Fibroblast of pulmonary artery (primary cell): Measurements from ENCODE around the gene LRRC47.
A peak's percentile ranks its signal among the peaks of the same experiment; 100 is the strongest.

Source experiments
- DNase-seq: peaks from one replicate; pipeline ENCODE4 v3.0.0-alpha.2; 2010; ENCODE audit warnings: low read depth
- H3K4me3 ChIP-seq: replicated peaks from 2 replicates; pipeline ENCODE4 v1.5.1; 2011; ENCODE audit warnings: low read depth, mild to moderate bottlenecking, control low read depth, low read length, moderate library complexity
- TF ChIP-seq, protein P1 (sequence below): IDR thresholded peaks from 2 replicates; pipeline ENCODE4 v1.5.1; 2011; ENCODE audit warnings: mild to moderate bottlenecking, control low read depth, low read length, inconsistent platforms; ENCODE audit errors: missing control alignments

Gene LRRC47

DNA sequence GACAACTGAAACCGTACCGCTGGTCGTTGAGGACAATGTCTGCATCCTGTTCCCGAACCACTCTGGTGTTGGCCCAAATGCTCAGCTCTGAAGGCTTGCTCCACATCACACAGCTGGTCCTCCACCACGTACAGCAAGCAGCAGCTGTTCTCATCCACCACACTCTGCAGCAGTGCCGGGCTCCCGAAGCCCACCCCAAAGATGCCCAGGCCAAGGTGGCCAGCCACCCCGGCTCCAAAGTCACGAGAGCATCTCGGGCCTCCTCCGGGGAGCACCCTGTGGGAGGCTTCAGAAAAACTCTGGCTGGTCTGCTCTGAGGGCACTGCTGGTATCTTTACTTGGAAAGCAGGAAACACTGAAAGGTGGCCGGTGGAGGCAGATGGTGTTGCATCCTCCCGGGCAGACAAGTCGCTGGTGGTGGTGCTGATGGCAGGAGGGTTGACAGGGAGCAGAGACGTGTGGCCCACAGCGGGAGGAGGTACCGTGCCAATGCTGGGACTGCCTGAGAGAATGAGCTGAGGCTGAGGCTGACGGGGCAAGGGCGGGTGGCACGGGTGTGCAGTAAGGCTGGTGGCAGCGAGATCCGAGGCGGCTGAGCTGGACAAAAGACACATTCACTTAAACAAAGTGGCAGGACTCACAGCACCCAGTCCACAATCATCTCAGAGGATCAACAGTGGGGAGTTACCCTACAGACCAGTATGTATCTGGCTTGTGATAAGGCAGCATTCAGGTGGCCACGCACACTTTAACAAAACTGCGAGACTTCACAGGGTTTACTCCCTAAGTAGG, 50.5 kb downstream of the LRRC47 start:
- DNase-seq: no peak
- TF ChIP-seq, protein P1, sequence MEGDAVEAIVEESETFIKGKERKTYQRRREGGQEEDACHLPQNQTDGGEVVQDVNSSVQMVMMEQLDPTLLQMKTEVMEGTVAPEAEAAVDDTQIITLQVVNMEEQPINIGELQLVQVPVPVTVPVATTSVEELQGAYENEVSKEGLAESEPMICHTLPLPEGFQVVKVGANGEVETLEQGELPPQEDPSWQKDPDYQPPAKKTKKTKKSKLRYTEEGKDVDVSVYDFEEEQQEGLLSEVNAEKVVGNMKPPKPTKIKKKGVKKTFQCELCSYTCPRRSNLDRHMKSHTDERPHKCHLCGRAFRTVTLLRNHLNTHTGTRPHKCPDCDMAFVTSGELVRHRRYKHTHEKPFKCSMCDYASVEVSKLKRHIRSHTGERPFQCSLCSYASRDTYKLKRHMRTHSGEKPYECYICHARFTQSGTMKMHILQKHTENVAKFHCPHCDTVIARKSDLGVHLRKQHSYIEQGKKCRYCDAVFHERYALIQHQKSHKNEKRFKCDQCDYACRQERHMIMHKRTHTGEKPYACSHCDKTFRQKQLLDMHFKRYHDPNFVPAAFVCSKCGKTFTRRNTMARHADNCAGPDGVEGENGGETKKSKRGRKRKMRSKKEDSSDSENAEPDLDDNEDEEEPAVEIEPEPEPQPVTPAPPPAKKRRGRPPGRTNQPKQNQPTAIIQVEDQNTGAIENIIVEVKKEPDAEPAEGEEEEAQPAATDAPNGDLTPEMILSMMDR: no peak
- H3K4me3 ChIP-seq: no peak overlapping the region

DNA sequence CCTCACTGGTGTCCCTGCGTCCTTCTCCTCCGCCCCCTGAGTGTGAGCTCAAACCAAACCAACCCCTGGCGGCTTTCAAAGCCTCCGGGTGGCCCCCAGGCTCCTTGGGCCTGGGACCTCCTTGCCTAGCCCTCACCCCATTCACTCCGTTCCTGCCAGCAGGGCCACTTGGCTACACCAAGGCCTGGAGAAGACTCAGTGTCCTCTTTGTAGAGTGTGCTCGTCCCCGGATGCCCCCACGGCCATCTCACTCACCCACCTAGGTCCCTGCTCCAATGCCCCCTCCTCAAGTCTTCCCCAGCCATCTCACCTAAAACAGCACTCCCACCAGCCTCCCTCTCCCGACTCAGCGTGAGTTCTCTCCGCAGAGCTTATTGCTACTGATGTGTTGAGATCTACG, 51.2 kb downstream of the LRRC47 start:
- TF ChIP-seq, protein P1: no peak
- no peak overlapping the region for H3K4me3 ChIP-seq
- DNase-seq: no peak

DNA sequence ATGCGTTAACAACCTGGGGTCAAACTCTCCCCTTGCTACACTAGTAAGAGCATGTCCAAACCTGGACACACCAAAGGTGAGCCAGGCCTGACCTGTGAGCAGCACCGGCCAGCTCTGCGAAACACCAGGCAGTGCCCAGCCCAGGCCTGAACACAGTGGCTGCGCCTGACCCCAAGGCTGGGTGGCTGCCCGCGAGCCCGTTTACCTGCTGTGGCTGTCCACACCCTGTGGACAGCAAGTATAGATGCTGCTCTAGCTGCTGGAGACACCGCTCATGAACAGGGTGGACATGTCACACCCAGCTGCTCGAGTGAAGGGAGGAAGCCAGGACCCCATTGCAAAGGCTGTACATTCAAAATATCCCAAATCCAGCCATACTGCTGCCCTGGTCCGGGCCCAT, 51.7 kb downstream of the LRRC47 start:
- TF ChIP-seq, protein P1: no peak
- DNase-seq: no peak
- no peak overlapping the region for H3K4me3 ChIP-seq

DNA sequence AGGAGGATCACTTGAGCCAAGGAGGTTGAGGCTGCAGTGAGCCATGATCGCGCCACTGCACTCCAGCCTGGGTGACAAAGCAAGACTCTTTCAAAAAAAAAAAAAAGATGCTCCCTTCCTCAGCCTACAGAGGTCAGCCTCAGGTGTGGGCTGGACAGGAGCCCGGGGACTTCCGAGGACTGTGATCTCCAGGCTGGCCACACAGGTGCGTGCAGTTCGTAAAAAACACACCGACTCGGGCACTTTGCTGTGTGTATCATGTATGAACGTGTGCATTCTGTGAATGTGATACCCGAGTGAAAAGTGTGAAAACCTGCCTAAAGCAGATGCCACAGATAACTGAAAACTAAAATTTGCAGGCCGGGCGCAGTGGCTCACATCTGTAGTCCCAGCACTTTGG, 52.5 kb downstream of the LRRC47 start:
- TF ChIP-seq, protein P1: no peak
- no peak for DNase-seq
- H3K4me3 ChIP-seq: no peak overlapping the region

DNA sequence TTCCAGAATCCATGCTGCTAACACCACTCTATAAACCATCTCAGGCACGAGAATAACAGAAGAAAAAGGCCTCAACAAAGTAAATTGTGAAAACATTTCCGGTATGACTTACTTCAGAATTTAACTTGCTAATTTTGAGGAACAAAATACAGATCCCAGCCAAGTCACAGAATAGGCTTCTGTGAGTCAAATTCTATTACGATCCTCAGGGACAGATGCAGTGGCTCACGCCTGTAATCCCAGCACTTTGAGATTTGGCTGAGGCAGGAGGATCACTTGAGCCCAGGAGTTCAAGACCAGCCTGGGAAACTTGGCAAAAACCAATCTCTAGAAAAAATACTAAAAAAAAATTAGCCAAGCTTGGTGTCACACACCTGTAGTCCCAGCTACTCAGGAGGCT, 52.9 kb downstream of the LRRC47 start:
- H3K4me3 ChIP-seq: no peak overlapping the region
- peak; percentile 16 for DNase-seq
- TF ChIP-seq, protein P1: no peak

DNA sequence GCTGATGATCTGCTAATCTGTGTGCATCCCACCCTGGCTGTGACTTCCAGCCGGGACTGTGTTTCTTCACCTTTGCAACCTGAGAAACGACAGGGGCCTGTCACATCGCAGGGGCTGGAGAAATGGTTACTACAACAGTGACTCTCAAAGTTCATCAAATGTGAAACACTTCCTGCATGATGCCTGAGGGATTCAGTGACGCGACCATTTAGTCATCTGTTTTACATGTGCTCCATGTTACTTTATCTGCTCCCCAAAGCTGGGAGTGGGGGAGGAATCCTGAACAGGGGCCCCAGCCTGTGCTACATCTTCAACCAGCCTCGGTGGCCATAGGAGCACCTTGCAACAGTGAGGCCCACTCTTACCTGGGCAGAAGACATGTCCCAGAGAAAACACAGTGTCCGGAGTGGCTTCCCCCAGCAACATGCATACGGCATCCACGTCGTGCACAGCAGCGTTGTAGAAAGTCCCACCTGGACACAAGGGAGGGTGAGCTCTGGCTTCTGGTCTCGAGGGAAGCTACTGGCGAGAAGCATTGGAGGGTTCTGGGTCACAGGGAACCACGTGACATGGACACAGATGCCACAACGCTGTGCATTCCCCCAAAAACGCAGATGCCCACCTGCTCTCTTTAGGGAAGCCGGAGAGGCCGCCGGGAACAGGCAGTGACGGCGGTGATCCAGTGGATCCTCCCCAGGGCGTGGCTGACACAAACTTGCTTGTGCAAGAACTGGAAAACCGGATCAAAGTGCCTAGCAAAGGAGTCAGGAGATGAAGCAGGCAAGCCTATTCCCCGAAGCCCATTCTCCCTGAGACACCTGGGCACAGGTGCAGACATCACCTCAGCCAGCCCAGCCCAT, 53.6 kb downstream of the LRRC47 start:
- TF ChIP-seq, protein P1: no peak
- H3K4me3 ChIP-seq: no peak overlapping the region
- DNase-seq: no peak
